ENCODE measurements around the gene FGF12. TPM values are rescaled to one million over a fixed set of nuclear protein-coding genes. Genes with fewer than 3 reads are reported as not detected.

Gene FGF12
- polyA plus RNA-seq, 2 of the 4 experiments (the other 2 are of a cell fraction), result 0.63 to 1.1 TPM

DNA sequence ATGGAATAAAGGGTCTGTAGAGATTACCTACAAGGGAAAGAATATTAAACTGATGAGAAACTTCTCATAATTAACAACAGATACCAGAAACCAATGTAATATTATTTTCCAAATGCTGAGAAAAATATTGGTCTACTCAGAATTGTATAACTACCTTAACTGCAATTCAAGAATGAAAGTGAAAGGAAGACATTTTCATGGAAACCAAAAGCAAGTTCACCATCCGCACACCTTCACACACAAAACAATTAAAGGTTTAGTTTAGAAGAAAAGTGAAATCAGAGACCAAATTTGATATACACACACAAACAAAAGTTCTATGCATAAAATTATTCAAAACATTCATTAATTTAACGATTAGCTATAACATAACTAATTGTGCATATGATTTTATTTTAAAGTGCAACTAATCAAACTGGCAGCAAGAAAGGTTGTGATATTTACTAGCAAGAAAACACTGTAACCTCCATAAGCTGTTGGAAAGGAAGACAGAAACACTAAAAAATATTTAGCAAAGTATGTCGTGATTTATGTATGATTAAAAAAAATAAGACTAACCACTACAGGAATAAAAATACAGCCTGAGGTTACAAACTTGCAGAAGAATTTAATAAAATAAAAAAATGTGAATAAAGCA is 395.5 kb downstream of the FGF12 start:
- Histone ChIP-seq H3K4me1 (no peaks in the 10 kb centered on the region), H3K4me3 (no peak overlapping the region), H3K27ac (no peak overlapping the region), H3K9me3 (no peaks in the 10 kb centered on the region), H3K4me2 (no peak overlapping the region)
- ChIA-PET POLR2A (no interaction called here), CTCF (no interaction called here)
- TF ChIP-seq JUN (IDR thresholded peaks at IDR 0.05) (no peak), NFE2L2 (conservative IDR thresholded peaks at IDR 0.05; ENCODE audit: low read length) (no peak), ZSCAN20 (CRISPR knock-in tag; IDR thresholded peaks at IDR 0.05) (no peak), CHD4 (IDR thresholded peaks at IDR 0.05; ENCODE audit: borderline replicate concordance) (no peak), GATA3 (IDR thresholded peaks at IDR 0.05; ENCODE audit: borderline replicate concordance) (no peak), HDAC2 (IDR thresholded peaks at IDR 0.05) (no peak), ZFP36 (IDR thresholded peaks at IDR 0.05; ENCODE audit: borderline replicate concordance, partially characterized antibody) (no peak), PHF8 (IDR thresholded peaks at IDR 0.05; ENCODE audit: borderline replicate concordance, low read depth) (no peak), FOSB (CRISPR knock-in tag; IDR thresholded peaks at IDR 0.05) (no peak), JUNB (IDR thresholded peaks at IDR 0.05) (no peak)
- TF ChIP-seq, protein P1, sequence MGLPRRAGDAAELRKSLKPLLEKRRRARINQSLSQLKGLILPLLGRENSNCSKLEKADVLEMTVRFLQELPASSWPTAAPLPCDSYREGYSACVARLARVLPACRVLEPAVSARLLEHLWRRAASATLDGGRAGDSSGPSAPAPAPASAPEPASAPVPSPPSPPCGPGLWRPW (IDR thresholded peaks at IDR 0.05), result no peak
- TF ChIP-seq, protein P2, sequence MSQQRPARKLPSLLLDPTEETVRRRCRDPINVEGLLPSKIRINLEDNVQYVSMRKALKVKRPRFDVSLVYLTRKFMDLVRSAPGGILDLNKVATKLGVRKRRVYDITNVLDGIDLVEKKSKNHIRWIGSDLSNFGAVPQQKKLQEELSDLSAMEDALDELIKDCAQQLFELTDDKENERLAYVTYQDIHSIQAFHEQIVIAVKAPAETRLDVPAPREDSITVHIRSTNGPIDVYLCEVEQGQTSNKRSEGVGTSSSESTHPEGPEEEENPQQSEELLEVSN (IDR thresholded peaks at IDR 0.05; ENCODE audit: borderline replicate concordance, low read depth), result no peak
- TF ChIP-seq, protein P3, sequence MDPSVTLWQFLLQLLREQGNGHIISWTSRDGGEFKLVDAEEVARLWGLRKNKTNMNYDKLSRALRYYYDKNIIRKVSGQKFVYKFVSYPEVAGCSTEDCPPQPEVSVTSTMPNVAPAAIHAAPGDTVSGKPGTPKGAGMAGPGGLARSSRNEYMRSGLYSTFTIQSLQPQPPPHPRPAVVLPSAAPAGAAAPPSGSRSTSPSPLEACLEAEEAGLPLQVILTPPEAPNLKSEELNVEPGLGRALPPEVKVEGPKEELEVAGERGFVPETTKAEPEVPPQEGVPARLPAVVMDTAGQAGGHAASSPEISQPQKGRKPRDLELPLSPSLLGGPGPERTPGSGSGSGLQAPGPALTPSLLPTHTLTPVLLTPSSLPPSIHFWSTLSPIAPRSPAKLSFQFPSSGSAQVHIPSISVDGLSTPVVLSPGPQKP (IDR thresholded peaks at IDR 0.05; ENCODE audit: low read depth, low read length), result no peak
- TF ChIP-seq, protein P4, sequence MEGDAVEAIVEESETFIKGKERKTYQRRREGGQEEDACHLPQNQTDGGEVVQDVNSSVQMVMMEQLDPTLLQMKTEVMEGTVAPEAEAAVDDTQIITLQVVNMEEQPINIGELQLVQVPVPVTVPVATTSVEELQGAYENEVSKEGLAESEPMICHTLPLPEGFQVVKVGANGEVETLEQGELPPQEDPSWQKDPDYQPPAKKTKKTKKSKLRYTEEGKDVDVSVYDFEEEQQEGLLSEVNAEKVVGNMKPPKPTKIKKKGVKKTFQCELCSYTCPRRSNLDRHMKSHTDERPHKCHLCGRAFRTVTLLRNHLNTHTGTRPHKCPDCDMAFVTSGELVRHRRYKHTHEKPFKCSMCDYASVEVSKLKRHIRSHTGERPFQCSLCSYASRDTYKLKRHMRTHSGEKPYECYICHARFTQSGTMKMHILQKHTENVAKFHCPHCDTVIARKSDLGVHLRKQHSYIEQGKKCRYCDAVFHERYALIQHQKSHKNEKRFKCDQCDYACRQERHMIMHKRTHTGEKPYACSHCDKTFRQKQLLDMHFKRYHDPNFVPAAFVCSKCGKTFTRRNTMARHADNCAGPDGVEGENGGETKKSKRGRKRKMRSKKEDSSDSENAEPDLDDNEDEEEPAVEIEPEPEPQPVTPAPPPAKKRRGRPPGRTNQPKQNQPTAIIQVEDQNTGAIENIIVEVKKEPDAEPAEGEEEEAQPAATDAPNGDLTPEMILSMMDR (IDR thresholded peaks at IDR 0.05), result no peak
- no peak for ATAC-seq
- FAIRE-seq, result no peak
- WGBS (ENCODE audit: missing lambda C conversion rate), result 2% methylated on average over 3 of the region's 3 CpGs
- DNase-seq (ENCODE audit: low read depth in 1 of 2, low spot score in 1 of 2), result no peak

DNA sequence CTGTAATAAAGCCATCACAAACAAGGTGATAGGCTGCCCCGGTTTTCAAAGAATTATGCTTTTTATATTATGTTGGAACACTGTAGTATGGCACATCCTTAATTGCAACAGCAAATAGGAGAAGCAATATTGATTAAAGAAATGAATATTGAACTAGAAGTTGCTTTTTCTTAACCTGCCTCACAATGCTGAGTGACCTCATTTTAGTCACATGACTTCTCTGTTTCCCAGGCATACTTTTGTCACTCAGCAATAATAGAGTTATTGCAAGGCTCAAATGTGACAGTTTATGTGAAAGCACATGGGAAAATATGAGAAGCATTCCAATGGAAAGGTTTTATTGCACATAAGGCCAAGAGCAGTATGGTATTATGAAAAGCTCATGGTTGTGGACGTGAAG is 400.7 kb downstream of the FGF12 start:
- H3K4me3 ChIP-seq, result no peak overlapping the region
- no peak overlapping the region for H3K27ac ChIP-seq
- H3K4me2 ChIP-seq, result no peak overlapping the region
- 19% methylated on average over 2 of the region's 2 CpGs for WGBS (ENCODE audit: missing lambda C conversion rate)
- no peak for DNase-seq (ENCODE audit: low read depth in 1 of 2, low spot score in 1 of 2)
- POLR2A ChIA-PET, result no interaction called here
- no peak for FAIRE-seq
- no peak for TF ChIP-seq ZSCAN20 (CRISPR knock-in tag; IDR thresholded peaks at IDR 0.05)
- no peak for TF ChIP-seq POLR2AphosphoS2 (conservative IDR thresholded peaks at IDR 0.05; ENCODE audit: low read length)
- TF ChIP-seq RAD21 (conservative IDR thresholded peaks at IDR 0.05 in 1 of 2, IDR thresholded peaks at IDR 0.05 in 1 of 2), result no peak
- TF ChIP-seq RARB (CRISPR knock-in tag; IDR thresholded peaks at IDR 0.05), result no peak
- no peak for TF ChIP-seq HOXB5 (CRISPR knock-in tag; IDR thresholded peaks at IDR 0.05)
- no peak for TF ChIP-seq CBX8 (IDR thresholded peaks at IDR 0.05)
- no peak for TF ChIP-seq RFX5 (IDR thresholded peaks at IDR 0.05)
- TF ChIP-seq CBX2 (IDR thresholded peaks at IDR 0.05; ENCODE audit: borderline replicate concordance, low read depth), result no peak
- no peak for TF ChIP-seq EHF (CRISPR knock-in tag; IDR thresholded peaks at IDR 0.05)
- TF ChIP-seq CHD2 (IDR thresholded peaks at IDR 0.05; ENCODE audit: low read length, partially characterized antibody), result no peak
- TF ChIP-seq JUNB (IDR thresholded peaks at IDR 0.05), result no peak
- TF ChIP-seq MAFK (IDR thresholded peaks at IDR 0.05; ENCODE audit: partially characterized antibody), result no peak
- no peak for TF ChIP-seq HDAC2 (IDR thresholded peaks at IDR 0.05)
- TF ChIP-seq TFCP2L1 (CRISPR knock-in tag; IDR thresholded peaks at IDR 0.05), result no peak
- TF ChIP-seq FOSB (CRISPR knock-in tag; IDR thresholded peaks at IDR 0.05), result no peak
- TF ChIP-seq GATA3 (IDR thresholded peaks at IDR 0.05; ENCODE audit: borderline replicate concordance), result no peak
- TF ChIP-seq JUN (IDR thresholded peaks at IDR 0.05), result no peak
- no peak for TF ChIP-seq MAZ (IDR thresholded peaks at IDR 0.05; ENCODE audit: borderline replicate concordance, low read depth, low read length)
- TF ChIP-seq RNF2 (IDR thresholded peaks at IDR 0.05; ENCODE audit: borderline replicate concordance, low read depth), result no peak
- TF ChIP-seq TP53 (CRISPR knock-in tag; IDR thresholded peaks at IDR 0.05), result no peak
- no peaks in the 10 kb centered on the region for H3K9me3 ChIP-seq
- ATAC-seq, result no peak
- CTCF ChIA-PET, result no interaction called here
- H3K4me1 ChIP-seq, result no peaks in the 10 kb centered on the region

All from A549 (cell line).